EL (cell line): Measurements from ENCODE around the gene SLC25A17.
"Not testable (repeated sequence)": the region's sequence is repeated elsewhere in the genome, so short reads cannot be mapped to it uniquely, and the experiment has no call there.

Experiments used
- DNase-seq: peaks from one replicate; pipeline ENCODE4 v3.0.0-alpha.2; 2016

The SLC25A17 gene, protein sequence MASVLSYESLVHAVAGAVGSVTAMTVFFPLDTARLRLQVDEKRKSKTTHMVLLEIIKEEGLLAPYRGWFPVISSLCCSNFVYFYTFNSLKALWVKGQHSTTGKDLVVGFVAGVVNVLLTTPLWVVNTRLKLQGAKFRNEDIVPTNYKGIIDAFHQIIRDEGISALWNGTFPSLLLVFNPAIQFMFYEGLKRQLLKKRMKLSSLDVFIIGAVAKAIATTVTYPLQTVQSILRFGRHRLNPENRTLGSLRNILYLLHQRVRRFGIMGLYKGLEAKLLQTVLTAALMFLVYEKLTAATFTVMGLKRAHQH

DNA sequence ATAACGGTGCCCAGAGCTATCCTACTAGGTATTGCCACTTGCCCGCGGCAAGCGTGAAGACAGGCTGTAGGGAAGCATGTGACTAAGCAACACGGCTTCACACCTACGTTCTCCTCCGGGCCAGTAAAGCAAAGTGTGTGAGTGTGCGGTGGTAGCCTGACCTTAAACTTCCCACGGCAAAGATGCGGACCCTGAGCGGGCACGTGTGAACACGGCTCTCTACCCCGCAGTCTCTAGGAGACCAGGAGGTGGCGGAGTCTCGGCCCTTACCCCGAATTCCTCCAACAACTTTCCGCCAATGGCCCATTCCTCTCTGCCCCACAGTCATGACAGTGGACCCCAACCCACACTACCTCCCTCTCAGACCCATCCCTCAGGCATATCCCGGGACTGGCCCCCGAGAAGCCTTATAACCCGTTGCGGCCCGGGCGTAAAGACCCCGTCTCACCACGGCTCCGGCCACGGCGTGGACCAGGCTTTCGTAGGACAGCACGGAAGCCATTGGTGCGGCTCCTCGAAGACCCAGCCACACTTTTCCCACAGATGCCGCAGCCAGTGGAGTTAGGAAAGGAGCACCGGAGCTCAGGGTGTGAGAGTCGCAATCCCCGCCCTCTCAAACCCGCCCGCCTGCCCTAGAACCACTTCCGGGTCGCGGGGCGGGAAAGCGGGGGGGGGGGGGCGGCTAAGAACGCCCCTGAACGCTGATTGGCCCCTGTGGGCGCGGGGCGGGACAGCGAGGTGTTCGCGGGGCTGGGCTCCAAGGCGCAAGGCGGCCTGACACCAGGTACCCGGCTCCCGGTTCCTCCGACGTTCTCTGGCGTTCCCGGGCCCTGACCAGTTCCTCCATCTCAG, at the start of gene SLC25A17:
TSS of gene SLC25A17 (minus strand) at position 600 of the 852 bp plus-strand sequence. CDS start at position 502, 98 bp downstream.
- peak; percentile 87 for DNase-seq

DNA sequence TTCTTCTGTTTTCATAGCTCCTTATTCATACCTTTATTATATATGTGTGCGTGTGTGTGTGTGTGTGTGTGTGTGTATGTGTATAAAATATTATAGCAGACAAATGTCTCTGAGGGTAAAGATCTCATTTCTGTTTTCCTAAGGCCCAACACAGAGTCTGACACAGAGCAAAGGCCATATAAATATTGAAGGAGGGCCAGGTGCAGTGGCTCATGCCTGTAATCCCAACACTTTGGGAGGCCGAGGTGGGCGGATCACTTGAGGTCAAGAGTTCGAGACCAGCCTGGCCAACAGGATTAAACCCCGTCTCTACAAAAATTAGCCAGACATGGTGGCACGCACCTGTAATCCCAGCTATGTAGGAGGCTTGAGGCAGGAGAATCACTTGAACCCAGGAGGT, 49.2 kb upstream of the SLC25A17 start:
- not testable (repeated sequence) for DNase-seq

DNA sequence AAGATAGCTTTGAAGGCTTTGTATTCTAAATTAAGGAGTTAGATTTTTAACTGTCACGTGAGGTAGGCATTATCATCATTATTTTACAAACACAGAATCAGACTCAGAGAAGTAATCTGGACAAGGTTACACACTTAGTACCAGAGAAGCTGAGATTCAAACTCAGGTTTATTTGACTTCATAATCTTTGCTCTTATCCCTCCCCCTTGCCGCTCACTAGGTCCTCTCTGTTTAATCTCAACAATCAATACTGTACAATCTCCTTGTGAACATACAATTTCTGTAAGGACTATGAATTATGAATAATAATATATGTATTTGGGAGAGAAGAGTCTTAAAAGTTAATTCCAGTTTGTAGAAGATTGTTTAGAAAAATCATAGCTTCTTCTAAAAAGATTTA, 48.0 kb upstream of the SLC25A17 start:
- DNase-seq = no peak

DNA sequence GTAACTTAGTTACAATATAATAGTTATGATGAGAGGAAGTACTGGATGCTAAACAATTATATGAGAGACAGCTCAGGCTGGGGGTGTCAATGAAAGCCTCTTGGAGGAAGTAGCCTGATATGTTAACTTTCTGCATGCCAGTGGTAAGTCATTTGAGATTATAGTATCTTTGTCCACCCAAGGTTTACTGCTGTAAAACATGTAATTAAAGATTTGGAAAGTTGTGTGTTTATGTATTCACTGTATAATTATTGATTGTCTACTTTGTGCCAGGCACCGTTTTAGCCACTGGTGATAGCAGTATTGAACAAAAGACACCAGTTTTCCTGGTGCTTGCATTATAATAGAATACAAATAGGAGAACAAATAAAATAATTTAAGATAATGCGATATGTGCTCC, 43.4 kb upstream of the SLC25A17 start:
- no peak for DNase-seq

DNA sequence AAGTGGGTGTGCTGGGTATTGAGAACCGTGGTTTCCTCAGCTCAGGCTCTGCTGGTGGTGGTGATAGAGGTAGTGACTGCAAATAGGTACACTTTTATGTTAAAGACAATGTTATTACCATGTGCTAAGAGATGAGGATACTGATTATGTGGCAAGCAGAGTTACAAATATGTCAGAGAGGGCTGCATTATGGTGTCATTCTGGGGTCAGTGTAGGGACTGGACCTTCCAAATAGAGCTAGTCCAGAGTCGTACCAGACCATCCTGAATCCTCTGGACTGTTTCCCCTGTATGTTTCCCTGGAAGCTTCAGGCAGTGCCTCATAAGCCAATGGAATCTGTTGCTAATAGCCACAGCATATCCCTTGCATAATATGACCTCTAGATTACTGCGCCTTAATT, 42.9 kb upstream of the SLC25A17 start, which contains the start of gene DNAJB7:
TSS of gene DNAJB7 (minus strand) at position 101 of the 400 bp plus-strand sequence. CDS start 119 bp downstream, outside the sequence.
- no peak for DNase-seq

DNA sequence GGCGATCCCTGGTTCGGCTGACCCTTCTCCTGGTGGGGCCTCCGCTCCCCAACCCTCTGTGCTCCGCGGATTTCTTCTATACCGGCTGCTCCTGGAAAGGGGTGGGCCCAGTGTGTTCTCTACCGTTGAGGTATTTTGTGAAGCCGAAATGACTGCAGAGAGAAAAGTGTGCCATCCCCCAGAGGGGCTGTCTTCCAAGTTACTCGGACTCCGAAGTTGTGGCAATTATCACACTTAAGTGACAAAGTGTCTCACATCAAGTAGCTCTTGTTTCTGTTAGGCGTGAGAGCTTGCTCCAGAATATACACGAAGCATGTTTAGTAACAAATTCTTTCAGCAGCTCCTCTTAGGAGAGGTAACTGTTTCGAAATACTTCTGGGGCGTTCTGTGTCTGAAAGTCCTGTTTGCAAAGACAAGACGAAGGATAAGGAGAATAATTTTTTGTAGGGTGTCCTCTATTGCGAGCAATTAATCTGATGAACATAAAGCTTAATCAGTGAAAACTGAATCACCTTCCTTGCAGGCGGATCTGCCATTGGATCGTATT, 38.2 kb upstream of the SLC25A17 start:
- no peak for DNase-seq

DNA sequence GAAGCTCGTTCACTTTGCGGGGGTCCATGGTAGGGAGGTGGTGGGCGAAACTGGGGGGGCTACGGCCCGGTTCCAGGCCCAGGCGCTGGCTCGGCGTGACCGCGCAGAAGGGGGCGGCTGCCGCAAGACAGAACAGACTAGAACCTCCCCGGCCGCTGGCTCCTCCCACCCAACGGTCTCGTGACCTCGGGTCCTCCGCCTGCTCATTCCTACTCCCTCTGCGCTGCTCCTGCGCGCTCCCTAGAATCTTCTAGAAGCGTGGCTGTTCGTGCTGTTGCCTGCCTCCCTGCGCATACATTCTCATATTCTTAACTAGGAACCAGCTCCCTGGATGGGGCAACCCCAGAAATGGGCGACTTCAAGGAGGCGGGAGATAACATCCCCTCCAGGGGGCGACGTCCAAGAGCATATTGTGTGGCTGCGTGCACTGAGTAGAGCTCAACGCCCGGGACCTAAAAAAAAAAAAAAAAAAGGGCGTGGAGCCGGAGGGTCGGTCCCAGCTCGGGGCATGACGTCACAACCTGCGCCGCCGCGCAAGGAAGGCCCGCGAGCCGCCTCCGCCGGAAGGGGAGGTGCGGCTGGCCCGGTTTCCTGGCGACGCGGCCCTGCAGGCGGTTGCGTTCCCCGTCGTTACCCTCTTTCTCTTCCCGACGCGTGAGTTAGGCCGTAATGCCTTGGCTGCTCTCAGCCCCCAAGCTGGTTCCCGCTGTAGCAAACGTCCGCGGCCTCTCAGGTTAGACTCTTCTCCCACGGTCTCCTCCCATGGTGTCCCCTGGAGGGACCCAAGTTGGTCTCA, 37.6 kb upstream of the SLC25A17 start, which contains the start of the genes ST13 and XPNPEP3:
TSS of gene ST13 (minus strand) at position 127 of the 796 bp plus-strand sequence. CDS start at position 28, 99 bp downstream.
TSS of gene XPNPEP3 (plus strand) at position 636 of the 796 bp plus-strand sequence. CDS start at position 670, 34 bp downstream.
- peak; percentile 96 for DNase-seq

DNA sequence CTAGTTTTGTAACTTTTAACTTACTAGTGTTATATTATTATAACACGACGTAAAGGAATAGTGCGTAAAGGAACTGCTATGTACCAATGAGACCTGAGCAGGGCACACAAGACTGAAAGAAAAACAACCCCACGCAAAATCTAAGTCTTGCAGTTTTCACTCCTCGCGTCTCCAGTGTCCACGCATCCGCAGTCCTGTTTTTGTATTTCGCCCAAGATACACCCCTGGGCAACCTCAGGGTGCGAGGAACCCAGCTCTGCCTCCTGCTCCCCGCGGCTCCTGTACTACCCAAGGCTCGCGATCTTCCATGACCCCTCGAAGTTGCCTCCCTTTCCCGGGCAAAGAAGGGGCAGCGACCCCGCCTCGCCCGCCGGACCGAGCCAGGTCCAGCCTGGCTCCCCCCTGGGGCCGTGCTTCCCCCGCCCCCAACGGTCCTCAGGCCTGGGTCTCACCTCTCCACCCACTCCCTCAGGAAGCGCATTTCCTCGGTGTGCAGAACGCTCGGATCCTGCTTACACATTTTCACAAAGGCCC, 36.9 kb upstream of the SLC25A17 start:
- DNase-seq = peak; percentile 36

DNA sequence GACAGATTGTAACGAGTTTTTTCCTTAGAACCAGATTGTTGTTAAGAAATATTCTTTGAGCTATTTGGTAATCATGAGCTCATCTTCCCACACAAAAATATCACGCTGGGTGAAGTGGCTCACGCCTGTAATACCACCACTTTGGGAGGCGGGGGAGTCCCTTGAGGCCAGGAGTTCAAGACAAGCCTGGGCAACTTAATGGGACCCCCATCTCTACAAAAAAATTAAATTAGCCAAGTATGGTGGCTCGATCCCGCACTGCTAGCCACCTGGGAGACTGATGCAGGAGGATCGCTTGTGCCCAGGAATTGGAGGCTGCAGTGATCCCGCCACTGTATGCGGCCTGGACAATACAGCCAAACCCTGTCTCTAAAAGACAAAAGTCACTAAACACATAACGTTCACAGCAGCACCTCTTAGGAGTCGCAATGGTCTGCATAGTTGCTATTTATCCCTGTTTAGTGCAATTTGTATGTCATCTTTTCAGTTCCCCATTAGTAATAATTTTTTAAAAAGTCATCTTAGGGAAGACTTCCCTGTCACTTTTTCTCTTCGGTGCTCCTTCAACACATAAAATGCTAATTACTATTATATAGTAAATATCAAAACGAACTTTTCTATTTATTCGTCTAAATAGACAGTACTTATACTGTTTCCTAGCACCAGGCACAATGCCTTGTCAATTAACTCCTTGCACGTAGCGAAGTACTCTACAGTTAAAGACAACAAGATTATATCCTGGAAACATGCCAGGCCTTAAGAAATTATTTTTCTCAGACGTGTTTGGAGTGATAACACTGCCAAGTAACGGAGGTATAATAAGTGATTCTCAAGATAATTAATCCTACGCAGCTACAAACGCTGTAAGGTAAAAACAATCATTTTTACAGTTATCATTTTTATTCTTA, 36.2 kb upstream of the SLC25A17 start:
- peak; percentile 34 for DNase-seq

DNA sequence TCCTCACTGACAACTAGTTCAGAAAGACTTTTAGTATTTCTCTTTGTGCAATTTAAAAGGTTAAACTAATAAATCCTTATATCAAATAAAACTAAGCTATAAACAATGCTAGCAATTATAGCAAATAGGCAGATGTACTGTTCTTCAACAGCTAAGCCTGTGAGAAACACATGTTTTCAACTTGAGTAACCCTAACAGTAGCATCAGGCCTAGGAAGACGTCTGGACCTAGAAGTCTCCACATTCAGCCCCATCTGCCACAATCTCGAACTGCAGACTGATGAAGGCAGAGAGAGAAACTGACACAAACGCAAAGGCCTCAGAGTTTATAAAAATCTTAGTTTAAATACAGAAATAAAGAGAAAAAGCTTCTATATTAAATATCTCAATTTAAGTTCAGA, 34.8 kb upstream of the SLC25A17 start:
- DNase-seq = peak; percentile 15

DNA sequence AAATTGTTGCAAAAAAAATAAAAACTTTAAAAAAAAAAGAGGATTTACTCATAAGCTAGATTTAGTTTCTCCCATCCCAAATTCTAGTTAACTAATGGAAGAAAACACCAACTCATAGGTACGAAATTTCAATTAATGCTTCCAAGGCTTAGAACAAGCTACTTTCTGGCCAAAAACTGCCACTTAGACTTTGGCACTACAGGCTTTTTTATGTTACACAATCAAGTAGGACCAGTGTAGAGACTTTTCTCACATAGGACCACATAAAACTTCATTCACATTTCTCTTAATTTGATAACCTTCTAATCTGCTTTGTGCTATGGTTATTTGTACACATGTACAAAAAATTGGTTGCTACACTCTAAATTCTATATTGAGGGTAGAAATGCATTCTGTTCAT, 34.2 kb upstream of the SLC25A17 start:
- DNase-seq = no peak

DNA sequence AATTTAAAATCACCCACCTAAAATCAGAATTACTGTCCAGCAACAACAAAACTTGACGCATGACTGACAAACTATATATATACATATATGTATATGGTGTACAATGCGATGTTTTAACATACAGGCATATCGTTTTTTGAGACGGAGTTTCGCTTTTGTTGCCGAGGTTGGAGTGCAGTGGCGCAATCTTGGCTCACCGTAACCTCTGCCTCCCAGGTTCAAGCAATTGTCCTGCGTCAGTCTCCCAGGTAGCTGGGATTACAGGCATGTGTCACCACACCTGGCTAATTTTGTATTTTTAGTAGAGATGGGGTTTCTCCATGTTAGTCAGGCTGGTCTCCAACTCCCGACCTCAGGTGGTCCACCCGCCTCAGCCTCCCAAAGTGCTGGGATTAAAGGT, 26.7 kb upstream of the SLC25A17 start:
- not testable (repeated sequence) for DNase-seq

DNA sequence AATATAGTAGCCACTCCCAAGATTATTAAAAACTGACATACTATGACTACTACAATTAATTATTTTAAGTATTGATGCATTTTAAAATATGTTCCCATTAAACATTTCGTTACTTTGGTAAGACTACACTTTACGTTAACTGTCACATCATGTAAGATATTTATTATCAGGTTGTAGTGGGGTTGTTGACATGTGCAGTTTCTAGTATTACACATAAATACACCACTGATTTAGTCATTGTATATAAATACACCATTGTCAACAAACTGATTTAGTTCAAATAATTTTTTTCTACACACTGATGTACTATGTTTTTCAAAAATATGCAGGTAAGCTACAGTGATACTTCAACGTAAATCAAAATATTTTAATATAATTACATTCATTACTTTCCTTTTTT, 25.8 kb upstream of the SLC25A17 start:
- DNase-seq = no peak

DNA sequence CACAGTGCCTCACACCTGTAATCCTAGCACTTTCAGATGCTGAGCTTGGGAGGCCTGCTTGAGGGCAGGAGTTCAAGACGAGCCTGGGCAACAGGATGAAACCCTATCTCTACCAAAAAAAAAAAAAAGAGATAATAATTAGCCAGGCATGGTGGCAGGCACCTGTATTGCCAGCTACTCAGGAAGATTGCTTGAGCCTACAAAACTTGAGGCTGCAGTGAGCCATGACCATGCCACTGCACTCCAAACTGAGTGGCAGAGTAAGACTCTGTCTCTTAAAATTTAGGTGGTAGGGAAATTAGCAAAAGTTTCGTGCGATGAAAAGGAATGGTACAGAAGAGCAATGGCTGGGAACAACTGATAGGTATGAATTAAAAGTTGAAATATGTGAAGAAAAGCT, 19.3 kb upstream of the SLC25A17 start:
- no peak for DNase-seq

DNA sequence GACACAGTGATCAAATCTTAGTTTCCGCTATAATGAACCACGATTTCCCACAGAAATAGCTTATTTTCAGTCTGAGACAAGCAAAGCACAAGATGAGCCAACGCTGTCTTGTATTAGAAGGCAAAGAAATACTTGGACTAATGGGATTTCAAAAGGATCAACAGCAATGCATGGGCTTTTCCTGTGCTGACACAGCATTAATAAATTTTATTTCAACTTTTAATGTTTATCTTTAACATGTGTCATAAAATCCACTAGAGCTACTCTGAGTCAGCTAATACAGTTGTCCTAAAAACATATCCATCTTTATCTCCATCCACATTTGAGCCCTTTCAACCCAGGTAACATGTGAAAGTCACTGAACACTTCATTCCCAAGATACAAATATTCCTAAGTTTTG, 15.5 kb upstream of the SLC25A17 start:
- no peak for DNase-seq

DNA sequence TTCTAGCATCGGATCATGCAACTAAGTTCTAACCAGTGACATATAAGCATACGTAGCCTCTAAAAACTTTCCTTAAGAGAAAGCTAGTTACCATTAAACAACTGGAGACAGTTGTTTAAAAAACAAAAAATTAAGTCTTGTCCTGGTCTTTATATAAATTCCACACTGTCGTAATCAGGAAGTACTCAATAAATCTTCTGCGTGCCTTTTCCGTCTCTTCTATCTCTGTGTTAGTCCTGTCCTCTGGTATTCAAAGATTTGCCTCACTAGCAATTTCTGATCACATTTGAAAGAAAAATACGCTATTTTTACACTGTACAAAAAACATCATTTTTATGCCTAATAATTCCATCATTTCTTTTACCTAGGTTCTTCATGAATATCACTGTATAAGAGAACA, 10.0 kb upstream of the SLC25A17 start:
- DNase-seq = no peak

DNA sequence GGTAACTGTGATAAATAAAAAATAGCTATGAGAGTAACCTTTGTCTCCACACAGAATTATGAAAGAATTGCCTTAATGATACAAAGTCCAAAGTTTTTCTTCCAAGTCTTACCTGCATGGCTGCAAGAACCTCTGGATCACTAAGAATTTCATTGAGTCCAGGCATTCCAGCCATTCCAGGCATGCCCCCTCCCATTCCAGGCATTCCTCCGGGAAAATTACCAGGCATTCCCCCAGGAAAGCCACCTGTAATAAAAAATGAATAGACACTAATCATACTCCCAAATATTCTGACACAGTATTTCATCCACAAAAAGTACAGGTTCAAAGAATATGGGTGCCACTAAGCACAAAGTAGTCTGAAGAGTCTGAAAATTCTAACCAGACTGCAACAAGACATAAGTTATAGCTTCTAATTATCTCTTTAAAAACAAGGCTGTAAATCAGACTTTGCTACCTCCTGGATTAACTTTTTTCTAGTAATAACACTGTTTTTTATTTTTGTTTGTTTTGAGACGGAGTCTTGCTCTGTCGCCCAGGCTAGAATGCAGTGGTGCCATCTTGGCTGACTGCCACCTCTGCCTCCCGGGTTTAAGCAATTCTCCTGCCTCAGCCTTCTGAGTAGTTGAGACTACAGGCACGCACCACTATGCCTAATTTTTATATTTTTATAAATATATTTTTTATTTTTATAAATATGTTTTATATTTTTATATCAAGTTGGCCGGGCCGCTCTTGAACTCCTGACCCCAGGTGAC, 8.0 kb upstream of the SLC25A17 start:
- no peak for DNase-seq

DNA sequence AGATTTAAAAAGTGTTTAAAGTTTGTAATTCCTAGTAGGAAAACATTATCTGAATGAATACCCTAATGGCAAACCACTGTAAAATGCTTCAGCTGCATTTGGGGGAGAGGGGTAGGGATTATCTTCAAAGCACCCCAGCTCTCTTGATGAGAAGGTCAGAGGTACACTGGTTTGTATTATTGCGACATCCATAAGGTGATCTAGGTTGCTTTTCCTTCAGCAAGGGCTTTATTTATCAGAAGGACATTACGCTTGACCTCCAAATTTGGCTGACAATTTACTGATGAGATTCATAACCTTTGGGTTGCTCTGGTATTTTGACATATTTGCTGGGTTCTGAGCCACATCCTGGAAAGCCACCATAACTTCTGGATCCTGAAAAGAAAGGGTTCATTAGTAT, 7.1 kb upstream of the SLC25A17 start:
- DNase-seq = not testable (repeated sequence)

DNA sequence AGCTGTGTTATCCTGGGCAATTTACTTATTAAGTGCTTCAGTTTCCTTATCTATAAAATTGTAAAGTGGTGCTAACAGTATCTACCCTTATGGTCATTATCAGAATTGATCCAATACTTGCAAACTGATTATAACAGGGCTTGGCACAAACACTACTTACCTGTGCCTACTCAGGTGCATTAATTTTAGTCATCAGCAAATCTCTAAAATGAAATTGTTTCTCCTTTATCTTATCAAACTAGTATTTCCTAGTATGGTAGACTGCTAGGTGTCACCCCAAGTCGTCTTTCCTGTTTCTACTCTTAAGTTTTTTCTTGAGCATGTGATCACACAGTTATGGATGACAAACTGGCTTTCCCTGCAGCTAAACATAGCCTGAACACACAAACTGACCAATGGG, 4.3 kb upstream of the SLC25A17 start:
- no peak for DNase-seq

DNA sequence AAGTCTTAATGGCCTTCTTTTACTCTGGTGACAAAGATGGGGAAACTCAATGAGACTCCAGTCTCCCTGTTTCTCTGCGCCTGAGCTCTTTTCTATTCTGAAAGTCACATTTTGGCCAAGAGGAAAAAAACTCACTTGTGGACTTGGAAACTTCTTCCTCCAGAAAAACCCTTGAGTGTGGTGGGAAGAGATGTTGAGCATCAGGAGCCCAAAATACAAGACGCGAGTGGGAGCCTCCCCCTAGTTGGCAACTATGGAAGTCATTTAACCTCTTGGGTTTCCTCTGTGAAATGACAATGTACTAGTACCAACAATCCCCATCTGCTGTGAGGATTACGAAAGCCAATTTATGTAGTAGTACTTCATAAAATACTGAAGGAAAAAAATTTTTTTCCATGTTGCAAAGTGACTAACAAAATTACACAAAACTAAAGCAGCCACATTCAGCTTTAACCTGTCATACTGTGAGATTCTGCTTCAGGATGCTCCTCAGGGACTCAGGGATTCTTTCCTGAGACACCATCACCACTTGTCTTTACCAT, 524 bp upstream of the SLC25A17 start:
- DNase-seq = peak; percentile 37
